Tibial nerve (tissue), 4 donors: Measurements from ENCODE around the gene B3GNT4. TPM values are rescaled to one million over a fixed set of nuclear protein-coding genes. Genes with fewer than 3 reads are reported as not detected.

Experiments used
- DNase-seq, 2 donors: peaks; one replicate each; pipeline ENCODE4 v3.0.0-alpha.2; 2019; ENCODE audit warnings: low spot score in 2 of 2
- H3K27ac ChIP-seq, 4 donors: fragments of 200-600 bp; sonication (generic) in 3 of 4; one replicate each; pipeline ENCODE4 v1.5.1; 2017 to 2019; ENCODE audit warnings: mild to moderate bottlenecking in 1 of 4
- H3K27me3 ChIP-seq, 2 donors: fragments of 200-600 bp; sonication (generic) in 1 of 2; one replicate each; pipeline versions ENCODE4 v1.5.1 to v1.6.0; 2017 to 2019
- H3K36me3 ChIP-seq, 3 donors: fragments of 200-600 bp; sonication (generic); one replicate each; pipeline ENCODE4 v1.5.1; 2018 to 2019
- H3K4me1 ChIP-seq, 4 donors: fragments of 200-600 bp; sonication (generic) in 3 of 4; one replicate each; pipeline ENCODE4 v1.5.1; 2017 to 2019
- H3K4me3 ChIP-seq, 4 donors: fragments of 200-600 bp; sonication (generic) in 3 of 4; one replicate each; pipeline ENCODE4 v1.5.1; 2017 to 2019; ENCODE audit warnings: mild to moderate bottlenecking in 1 of 4, moderate library complexity in 1 of 4
- H3K9me3 ChIP-seq, 4 donors: fragments of 200-600 bp; sonication (generic) in 3 of 4; one replicate each; pipeline ENCODE4 v1.5.1; 2017 to 2019
- EP300 ChIP-seq, 2 donors: sonication (generic); formaldehyde crosslinking; IDR thresholded peaks; one replicate each; pipeline ENCODE4 v1.6.1; 2017; ENCODE audit warnings: antibody characterized with exemption in 2 of 2, mild to moderate bottlenecking in 1 of 2
- POLR2A ChIP-seq, 2 donors: fragments of 450-650 bp; IDR thresholded peaks; one replicate each; pipeline ENCODE4 v1.6.1; 2017; ENCODE audit warnings: antibody characterized with exemption in 2 of 2, mild to moderate bottlenecking in 2 of 2, moderate library complexity in 2 of 2
- WGBS, 2 donors: methylation state at CpG; one replicate each; pipeline ENCODE4 v1.1.5; 2018; 5-methylcytosine and 5-hydroxymethylcytosine counted together
- total RNA-seq, 4 donors: library from RNA; depleted of rRNA; stranded (reverse); fragments of >200 nt; gene quantifications; one replicate each; pipeline ENCODE4 v1.1.0, GENCODE V29; 2016
- TF ChIP-seq, protein P1 (sequence below), 5 experiments: fragments of 200-600 bp in 3 of 5; fragments of 450-650 bp in 2 of 5; sonication (generic) in 3 of 5; IDR thresholded peaks; one replicate each; pipeline ENCODE4 v1.5.1; 2016 to 2019; ENCODE audit warnings: antibody characterized with exemption in 5 of 5, mild to moderate bottlenecking in 3 of 5, moderate library complexity in 2 of 5

The B3GNT4 gene
- total RNA-seq, 4 donors from 2014 or later, result 0.30 TPM; not detected in 3

- Histone ChIP-seq H3K9me3 (no peaks in the 10 kb centered on the region), H3K4me1 (no peaks in the 10 kb centered on the region), H3K27me3 (no peaks in the 10 kb centered on the region), H3K27ac (no peak overlapping the region), H3K36me3 (peaks cover 2 to 98% (median 22%) of the 10 kb centered on the region in 3 donors), H3K4me3 (no peak overlapping the region)
- no peak for DNase-seq
- 88 to 91% methylated on average over 7 of the region's 7 CpGs for WGBS, 2 donors
- TF ChIP-seq EP300 (IDR thresholded peaks at IDR 0.05) (no peak), POLR2A (IDR thresholded peaks at IDR 0.05) (no peak)
- TF ChIP-seq, protein P1, sequence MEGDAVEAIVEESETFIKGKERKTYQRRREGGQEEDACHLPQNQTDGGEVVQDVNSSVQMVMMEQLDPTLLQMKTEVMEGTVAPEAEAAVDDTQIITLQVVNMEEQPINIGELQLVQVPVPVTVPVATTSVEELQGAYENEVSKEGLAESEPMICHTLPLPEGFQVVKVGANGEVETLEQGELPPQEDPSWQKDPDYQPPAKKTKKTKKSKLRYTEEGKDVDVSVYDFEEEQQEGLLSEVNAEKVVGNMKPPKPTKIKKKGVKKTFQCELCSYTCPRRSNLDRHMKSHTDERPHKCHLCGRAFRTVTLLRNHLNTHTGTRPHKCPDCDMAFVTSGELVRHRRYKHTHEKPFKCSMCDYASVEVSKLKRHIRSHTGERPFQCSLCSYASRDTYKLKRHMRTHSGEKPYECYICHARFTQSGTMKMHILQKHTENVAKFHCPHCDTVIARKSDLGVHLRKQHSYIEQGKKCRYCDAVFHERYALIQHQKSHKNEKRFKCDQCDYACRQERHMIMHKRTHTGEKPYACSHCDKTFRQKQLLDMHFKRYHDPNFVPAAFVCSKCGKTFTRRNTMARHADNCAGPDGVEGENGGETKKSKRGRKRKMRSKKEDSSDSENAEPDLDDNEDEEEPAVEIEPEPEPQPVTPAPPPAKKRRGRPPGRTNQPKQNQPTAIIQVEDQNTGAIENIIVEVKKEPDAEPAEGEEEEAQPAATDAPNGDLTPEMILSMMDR (IDR thresholded peaks at IDR 0.05), result no peak
Measured at GRCh38 chr12:122235741-122236140, 32.2 kb downstream of the B3GNT4 start.

DNA sequence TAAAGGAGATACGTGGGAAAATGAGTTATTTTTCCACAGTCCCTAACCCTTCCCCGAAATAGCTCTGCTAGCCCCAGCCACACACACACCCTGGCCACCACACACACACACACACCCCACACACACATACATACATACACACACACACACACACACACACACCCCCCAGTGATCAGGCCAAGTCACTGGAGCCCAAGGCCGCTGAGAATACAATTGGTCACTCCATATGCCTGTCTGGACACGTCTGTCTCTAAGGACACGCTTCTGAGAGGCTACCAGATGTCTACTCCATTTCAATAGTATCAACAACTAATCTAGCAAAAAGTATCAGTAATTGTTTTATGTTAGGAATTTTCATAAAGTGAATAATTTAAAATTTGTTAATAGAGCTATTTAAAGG is 35.4 kb downstream of the B3GNT4 start:
- no peak overlapping the region for H3K27ac ChIP-seq
- 90 to 93% methylated on average over 5 of the region's 5 CpGs for WGBS, 2 donors
- peaks cover 0 to 98% (median 15%) of the 10 kb centered on the region in 3 donors for H3K36me3 ChIP-seq
- no peaks in the 10 kb centered on the region for H3K4me1 ChIP-seq
- TF ChIP-seq POLR2A (IDR thresholded peaks at IDR 0.05) (no peak), EP300 (IDR thresholded peaks at IDR 0.05) (no peak)
- TF ChIP-seq, protein P1 (IDR thresholded peaks at IDR 0.05), result no peak
- no peaks in the 10 kb centered on the region for H3K27me3 ChIP-seq
- no peaks in the 10 kb centered on the region for H3K9me3 ChIP-seq
- no peak overlapping the region for H3K4me3 ChIP-seq
- no peak for DNase-seq

DNA sequence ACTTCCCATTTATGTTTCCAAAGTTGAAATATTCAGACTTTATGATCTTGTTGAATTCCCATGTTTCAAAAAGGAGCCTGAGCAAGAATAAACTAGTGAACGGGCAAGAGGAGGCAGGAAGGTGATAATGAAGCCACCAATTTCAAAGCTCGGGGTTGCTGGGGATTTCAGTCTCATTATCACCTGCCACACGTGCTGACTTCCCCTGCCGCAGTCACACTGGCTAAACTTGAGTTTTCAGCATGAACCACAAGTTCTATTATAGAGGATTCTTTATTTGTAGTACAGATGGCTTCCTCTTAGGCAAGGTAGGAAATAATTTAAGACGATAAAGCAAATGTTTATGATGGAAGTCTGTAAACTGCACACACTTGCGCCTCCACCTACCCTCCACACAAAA is 40.5 kb downstream of the B3GNT4 start:
- Histone ChIP-seq H3K27ac (peak overlapping the region in 1 of 4 donors; percentile 19), H3K9me3 (no peaks in the 10 kb centered on the region), H3K4me3 (no peak overlapping the region), H3K36me3 (peaks cover 0 to 82% (median 8%) of the 10 kb centered on the region in 3 donors), H3K27me3 (no peaks in the 10 kb centered on the region), H3K4me1 (no peaks in the 10 kb centered on the region)
- 91 to 92% methylated on average over 6 of the region's 6 CpGs for WGBS, 2 donors
- DNase-seq, result no peak
- TF ChIP-seq POLR2A (IDR thresholded peaks at IDR 0.05), result no peak
- TF ChIP-seq, protein P1 (IDR thresholded peaks at IDR 0.05), result no peak
- TF ChIP-seq EP300 (IDR thresholded peaks at IDR 0.05), result no peak

GRCh38 chr12:122244565-122245371 is 41.3 kb downstream of the B3GNT4 start:
- 90 to 93% methylated on average over 11 of the region's 11 CpGs for WGBS, 2 donors
- TF ChIP-seq POLR2A (IDR thresholded peaks at IDR 0.05), result no peak
- TF ChIP-seq, protein P1 (IDR thresholded peaks at IDR 0.05), result no peak
- TF ChIP-seq EP300 (IDR thresholded peaks at IDR 0.05), result no peak
- Histone ChIP-seq H3K27ac (peak overlapping the region in 1 of 4 donors; percentile 19), H3K36me3 (peaks cover 0 to 82% (median 8%) of the 10 kb centered on the region in 3 donors), H3K9me3 (no peaks in the 10 kb centered on the region), H3K27me3 (no peaks in the 10 kb centered on the region), H3K4me3 (no peak overlapping the region), H3K4me1 (no peaks in the 10 kb centered on the region)
- no peak for DNase-seq

DNA sequence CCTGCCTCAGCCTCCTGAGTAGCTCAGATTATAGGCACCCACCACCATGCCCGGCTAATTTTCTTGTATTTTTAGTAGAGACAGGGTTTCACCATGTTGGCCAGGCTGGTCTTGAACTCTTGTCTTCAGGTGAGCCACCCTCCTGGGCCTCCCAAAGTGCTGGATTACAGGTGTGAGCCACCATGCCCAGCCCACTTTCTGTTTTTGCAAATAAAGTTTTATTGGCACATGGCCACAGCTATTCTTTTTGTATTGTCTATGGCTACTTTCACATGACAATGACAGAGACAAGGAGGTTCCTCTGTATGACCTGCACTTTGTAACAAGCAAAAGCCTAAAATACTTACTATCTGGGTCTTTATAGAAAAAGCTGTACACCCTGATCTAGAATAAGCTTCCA is 42.0 kb downstream of the B3GNT4 start:
- no peak for DNase-seq
- no peak overlapping the region for H3K4me3 ChIP-seq
- no peaks in the 10 kb centered on the region for H3K4me1 ChIP-seq
- H3K9me3 ChIP-seq, result no peaks in the 10 kb centered on the region
- WGBS, 2 donors, result 83 to 87% methylated on average over 1 of the region's 1 CpG
- peak overlapping the region in 1 of 4 donors; percentile 1 for H3K27ac ChIP-seq
- no peaks in the 10 kb centered on the region for H3K27me3 ChIP-seq
- H3K36me3 ChIP-seq, result peaks cover 0 to 82% (median 8%) of the 10 kb centered on the region in 3 donors
- TF ChIP-seq, protein P1 (IDR thresholded peaks at IDR 0.05), result no peak
